GM23338 (cell line): ENCODE results near the gene TMTC2.

Experiments used
- CREB1 ChIP-seq: fragments of 250-450 bp; sonication (Bioruptor Pico); IDR thresholded peaks from 2 replicates; pipeline ENCODE4 v1.5.0; 2020; ENCODE audit warnings: low read depth, mild to moderate bottlenecking, moderate library complexity
- EZH2 ChIP-seq: fragments of 200-600 bp; sonication (generic); IDR thresholded peaks from one replicate; pipeline ENCODE4 v1.8.0; 2017; ENCODE audit warnings: antibody characterized with exemption, mild to moderate bottlenecking, low read depth; ENCODE audit not compliant: unreplicated experiment
- EZH2phosphoT487 ChIP-seq: fragments of 200-600 bp; sonication (generic); IDR thresholded peaks from one replicate; pipeline ENCODE4 v1.8.1; 2018; ENCODE audit warnings: antibody characterized with exemption; ENCODE audit not compliant: unreplicated experiment
- JUNB ChIP-seq: IDR thresholded peaks from one replicate; pipeline ENCODE4 v1.6.1; 2016; ENCODE audit warnings: antibody characterized with exemption; ENCODE audit not compliant: unreplicated experiment
- POLR2AphosphoS5 ChIP-seq: IDR thresholded peaks from 2 replicates; pipeline ENCODE4 v1.6.1; 2016; ENCODE audit warnings: antibody characterized with exemption, low read depth
- REST ChIP-seq: IDR thresholded peaks from one replicate; pipeline ENCODE4 v1.6.1; 2018; ENCODE audit warnings: antibody characterized with exemption; ENCODE audit not compliant: unreplicated experiment
- STAT1 ChIP-seq: IDR thresholded peaks from one replicate; pipeline ENCODE4 v1.6.1; 2016; ENCODE audit warnings: antibody characterized with exemption; ENCODE audit not compliant: unreplicated experiment
- ZNF114 ChIP-seq: fragments of 250-450 bp; sonication (Bioruptor Pico); IDR thresholded peaks from 2 replicates; pipeline ENCODE4 v1.5.0; 2020; ENCODE audit warnings: mild to moderate bottlenecking, moderate library complexity
- ZNF331 ChIP-seq: fragments of 250-450 bp; sonication (Bioruptor Pico); IDR thresholded peaks from 2 replicates; pipeline ENCODE4 v1.5.0; 2020; ENCODE audit warnings: low read depth, mild to moderate bottlenecking, moderate library complexity
- TF ChIP-seq, protein P1 (sequence below), 2 experiments: fragments of 200-600 bp in 1 of 2; sonication (generic) in 1 of 2; conservative IDR thresholded peaks; 2 replicates each; pipeline versions ENCODE4 v1.5.1 to v1.6.1; 2016 to 2017; ENCODE audit warnings: antibody characterized with exemption in 2 of 2, low read depth in 2 of 2, mild to moderate bottlenecking in 2 of 2, moderate library complexity in 1 of 2
- TF ChIP-seq, protein P2 (sequence below): IDR thresholded peaks from 2 replicates; pipeline ENCODE4 v1.6.1; 2016; ENCODE audit warnings: antibody characterized with exemption

- TF ChIP-seq EZH2: no peak
- TF ChIP-seq, protein P1, sequence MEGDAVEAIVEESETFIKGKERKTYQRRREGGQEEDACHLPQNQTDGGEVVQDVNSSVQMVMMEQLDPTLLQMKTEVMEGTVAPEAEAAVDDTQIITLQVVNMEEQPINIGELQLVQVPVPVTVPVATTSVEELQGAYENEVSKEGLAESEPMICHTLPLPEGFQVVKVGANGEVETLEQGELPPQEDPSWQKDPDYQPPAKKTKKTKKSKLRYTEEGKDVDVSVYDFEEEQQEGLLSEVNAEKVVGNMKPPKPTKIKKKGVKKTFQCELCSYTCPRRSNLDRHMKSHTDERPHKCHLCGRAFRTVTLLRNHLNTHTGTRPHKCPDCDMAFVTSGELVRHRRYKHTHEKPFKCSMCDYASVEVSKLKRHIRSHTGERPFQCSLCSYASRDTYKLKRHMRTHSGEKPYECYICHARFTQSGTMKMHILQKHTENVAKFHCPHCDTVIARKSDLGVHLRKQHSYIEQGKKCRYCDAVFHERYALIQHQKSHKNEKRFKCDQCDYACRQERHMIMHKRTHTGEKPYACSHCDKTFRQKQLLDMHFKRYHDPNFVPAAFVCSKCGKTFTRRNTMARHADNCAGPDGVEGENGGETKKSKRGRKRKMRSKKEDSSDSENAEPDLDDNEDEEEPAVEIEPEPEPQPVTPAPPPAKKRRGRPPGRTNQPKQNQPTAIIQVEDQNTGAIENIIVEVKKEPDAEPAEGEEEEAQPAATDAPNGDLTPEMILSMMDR (conservative IDR thresholded peaks at IDR 0.05; ENCODE audit: low read depth in 2 of 2): no peak
- no peak for TF ChIP-seq CREB1 (CRISPR knock-in tag)
- no peak for TF ChIP-seq POLR2AphosphoS5
- TF ChIP-seq EZH2phosphoT487: no peak
- TF ChIP-seq ZNF114 (CRISPR knock-in tag): no peak
- TF ChIP-seq REST: no peak
- no peak for TF ChIP-seq JUNB
- TF ChIP-seq STAT1: no peak
- TF ChIP-seq ZNF331: no peak
- TF ChIP-seq, protein P2, sequence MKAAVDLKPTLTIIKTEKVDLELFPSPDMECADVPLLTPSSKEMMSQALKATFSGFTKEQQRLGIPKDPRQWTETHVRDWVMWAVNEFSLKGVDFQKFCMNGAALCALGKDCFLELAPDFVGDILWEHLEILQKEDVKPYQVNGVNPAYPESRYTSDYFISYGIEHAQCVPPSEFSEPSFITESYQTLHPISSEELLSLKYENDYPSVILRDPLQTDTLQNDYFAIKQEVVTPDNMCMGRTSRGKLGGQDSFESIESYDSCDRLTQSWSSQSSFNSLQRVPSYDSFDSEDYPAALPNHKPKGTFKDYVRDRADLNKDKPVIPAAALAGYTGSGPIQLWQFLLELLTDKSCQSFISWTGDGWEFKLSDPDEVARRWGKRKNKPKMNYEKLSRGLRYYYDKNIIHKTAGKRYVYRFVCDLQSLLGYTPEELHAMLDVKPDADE: no peak
These were observed 282.1 kb downstream of the TMTC2 start for GRCh38 chr12:82968631-82969367.
